ENCODE results near the gene APOBEC3H.

- no peak for TF ChIP-seq EZH2 (IDR thresholded peaks at IDR 0.05; ENCODE audit: low read length)
- TF ChIP-seq CTCF (optimal IDR thresholded peaks at IDR 0.05 in 1 of 3, IDR thresholded peaks at IDR 0.05 in 1 of 3, conservative IDR thresholded peaks at IDR 0.05 in 1 of 3; ENCODE audit: extremely low read depth in 1 of 3, insufficient read depth in 2 of 3, low read length in 3 of 3) = no peak
Measured at GRCh38 chr22:39151329-39151975, 54.4 kb downstream of the APOBEC3H start.
